ENCODE data around the gene RNGTT.
"Not testable (repeated sequence)": the region's sequence is repeated elsewhere in the genome, so short reads cannot be mapped to it uniquely, and the experiment has no call there.

Gene RNGTT

GRCh38 chr6:88840796-88841539 lies 122.5 kb downstream of the RNGTT start:
- H3K27me3 ChIP-seq (ENCODE audit: control insufficient read depth, insufficient read depth, low read length): no peaks in the 10 kb centered on the region
- H3K4me1 ChIP-seq (ENCODE audit: control insufficient read depth, insufficient read depth, low read length): no peaks in the 10 kb centered on the region
- H3K27ac ChIP-seq (ENCODE audit: low read length): no peak overlapping the region
- WGBS (ENCODE audit: insufficient coverage, insufficient read length): no CpG with 5 or more reads among the region's 3 CpGs
- no peaks in the 10 kb centered on the region for H3K9me3 ChIP-seq (ENCODE audit: control insufficient read depth, insufficient read depth, low read length)
- no peak overlapping the region for H3K4me3 ChIP-seq (ENCODE audit: low read length)
- no peak for DNase-seq (ENCODE audit: low read depth, low spot score)
- H3K36me3 ChIP-seq (ENCODE audit: control insufficient read depth, insufficient read depth, low read length): no peaks in the 10 kb centered on the region

- no CpG with 5 or more reads among the region's 7 CpGs for WGBS (ENCODE audit: insufficient coverage, insufficient read length)
Observed at GRCh38 chr6:88840289-88840688, 123.1 kb downstream of the RNGTT start.

GRCh38 chr6:88839280-88839679 lies 124.1 kb downstream of the RNGTT start:
- Histone ChIP-seq H3K4me3 (ENCODE audit: low read length) (no peak overlapping the region), H3K36me3 (ENCODE audit: control insufficient read depth, insufficient read depth, low read length) (no peaks in the 10 kb centered on the region), H3K4me1 (ENCODE audit: control insufficient read depth, insufficient read depth, low read length) (no peaks in the 10 kb centered on the region), H3K27me3 (ENCODE audit: control insufficient read depth, insufficient read depth, low read length) (no peaks in the 10 kb centered on the region), H3K9me3 (ENCODE audit: control insufficient read depth, insufficient read depth, low read length) (no peaks in the 10 kb centered on the region), H3K27ac (ENCODE audit: low read length) (no peak overlapping the region)
- no peak for DNase-seq (ENCODE audit: low read depth, low spot score)
- no CpG with 5 or more reads among the region's 5 CpGs for WGBS (ENCODE audit: insufficient coverage, insufficient read length)

More at GRCh38 chr6:88840289-88840688, 123.1 kb downstream of the RNGTT start:
- H3K4me1 ChIP-seq (ENCODE audit: control insufficient read depth, insufficient read depth, low read length): no peaks in the 10 kb centered on the region
- H3K9me3 ChIP-seq (ENCODE audit: control insufficient read depth, insufficient read depth, low read length): no peaks in the 10 kb centered on the region
- H3K4me3 ChIP-seq (ENCODE audit: low read length): no peak overlapping the region
- H3K27ac ChIP-seq (ENCODE audit: low read length): no peak overlapping the region
- no peak for DNase-seq (ENCODE audit: low read depth, low spot score)
- H3K27me3 ChIP-seq (ENCODE audit: control insufficient read depth, insufficient read depth, low read length): no peaks in the 10 kb centered on the region
- no peaks in the 10 kb centered on the region for H3K36me3 ChIP-seq (ENCODE audit: control insufficient read depth, insufficient read depth, low read length)

GRCh38 chr6:88835210-88835609 lies 128.2 kb downstream of the RNGTT start:
- Histone ChIP-seq H3K27me3 (ENCODE audit: control insufficient read depth, insufficient read depth, low read length) (no peaks in the 10 kb centered on the region), H3K4me3 (ENCODE audit: low read length) (no peak overlapping the region), H3K27ac (ENCODE audit: low read length) (no peak overlapping the region), H3K36me3 (ENCODE audit: control insufficient read depth, insufficient read depth, low read length) (no peaks in the 10 kb centered on the region), H3K4me1 (ENCODE audit: control insufficient read depth, insufficient read depth, low read length) (no peaks in the 10 kb centered on the region), H3K9me3 (ENCODE audit: control insufficient read depth, insufficient read depth, low read length) (no peaks in the 10 kb centered on the region)
- DNase-seq (ENCODE audit: low read depth, low spot score): no peak

- H3K27ac ChIP-seq (ENCODE audit: low read length); DNase-seq (ENCODE audit: low read depth, low spot score); H3K36me3 ChIP-seq (ENCODE audit: control insufficient read depth, insufficient read depth, low read length); H3K4me1 ChIP-seq (ENCODE audit: control insufficient read depth, insufficient read depth, low read length); H3K9me3 ChIP-seq (ENCODE audit: control insufficient read depth, insufficient read depth, low read length); H3K4me3 ChIP-seq (ENCODE audit: low read length); H3K27me3 ChIP-seq (ENCODE audit: control insufficient read depth, insufficient read depth, low read length): not testable (repeated sequence)
- WGBS (ENCODE audit: insufficient coverage, insufficient read length): no CpG with 5 or more reads among the region's 1 CpG
Observed at GRCh38 chr6:88833071-88833470, 130.3 kb downstream of the RNGTT start.

- not testable (repeated sequence) for H3K27ac ChIP-seq (ENCODE audit: low read length); DNase-seq (ENCODE audit: low read depth, low spot score); H3K27me3 ChIP-seq (ENCODE audit: control insufficient read depth, insufficient read depth, low read length); H3K4me1 ChIP-seq (ENCODE audit: control insufficient read depth, insufficient read depth, low read length); H3K9me3 ChIP-seq (ENCODE audit: control insufficient read depth, insufficient read depth, low read length); H3K36me3 ChIP-seq (ENCODE audit: control insufficient read depth, insufficient read depth, low read length); H3K4me3 ChIP-seq (ENCODE audit: low read length)
- no CpG with 5 or more reads among the region's 4 CpGs for WGBS (ENCODE audit: insufficient coverage, insufficient read length)
Observed at GRCh38 chr6:88827599-88827998, 135.8 kb downstream of the RNGTT start.

GRCh38 chr6:88825856-88826255 lies 137.6 kb downstream of the RNGTT start:
- no peak for DNase-seq (ENCODE audit: low read depth, low spot score)
- Histone ChIP-seq H3K4me1 (ENCODE audit: control insufficient read depth, insufficient read depth, low read length) (no peaks in the 10 kb centered on the region), H3K27ac (ENCODE audit: low read length) (no peak overlapping the region), H3K4me3 (ENCODE audit: low read length) (no peak overlapping the region), H3K9me3 (ENCODE audit: control insufficient read depth, insufficient read depth, low read length) (no peaks in the 10 kb centered on the region; the same call in 1 of the 2 replicates), H3K27me3 (ENCODE audit: control insufficient read depth, insufficient read depth, low read length) (no peaks in the 10 kb centered on the region), H3K36me3 (ENCODE audit: control insufficient read depth, insufficient read depth, low read length) (no peaks in the 10 kb centered on the region)
- WGBS (ENCODE audit: insufficient coverage, insufficient read length): no CpG with 5 or more reads among the region's 3 CpGs

- no CpG with 5 or more reads among the region's 2 CpGs for WGBS (ENCODE audit: insufficient coverage, insufficient read length)
- no peak for DNase-seq (ENCODE audit: low read depth, low spot score)
- H3K36me3 ChIP-seq (ENCODE audit: control insufficient read depth, insufficient read depth, low read length): no peaks in the 10 kb centered on the region
- no peaks in the 10 kb centered on the region; the same call in 1 of the 2 replicates for H3K9me3 ChIP-seq (ENCODE audit: control insufficient read depth, insufficient read depth, low read length)
- H3K4me1 ChIP-seq (ENCODE audit: control insufficient read depth, insufficient read depth, low read length): no peaks in the 10 kb centered on the region
- no peaks in the 10 kb centered on the region for H3K27me3 ChIP-seq (ENCODE audit: control insufficient read depth, insufficient read depth, low read length)
- no peak overlapping the region for H3K27ac ChIP-seq (ENCODE audit: low read length)
- no peak overlapping the region for H3K4me3 ChIP-seq (ENCODE audit: low read length)
Observed at GRCh38 chr6:88823998-88824397, 139.4 kb downstream of the RNGTT start.

- H3K4me1 ChIP-seq (ENCODE audit: control insufficient read depth, insufficient read depth, low read length): no peaks in the 10 kb centered on the region
- no peak for DNase-seq (ENCODE audit: low read depth, low spot score)
- WGBS (ENCODE audit: insufficient coverage, insufficient read length): no CpG with 5 or more reads among the region's 5 CpGs
- H3K27me3 ChIP-seq (ENCODE audit: control insufficient read depth, insufficient read depth, low read length): no peaks in the 10 kb centered on the region
- no peak overlapping the region for H3K27ac ChIP-seq (ENCODE audit: low read length)
- H3K9me3 ChIP-seq (ENCODE audit: control insufficient read depth, insufficient read depth, low read length): no peaks in the 10 kb centered on the region
- no peak overlapping the region for H3K4me3 ChIP-seq (ENCODE audit: low read length)
- no peaks in the 10 kb centered on the region for H3K36me3 ChIP-seq (ENCODE audit: control insufficient read depth, insufficient read depth, low read length)
Observed at GRCh38 chr6:88815491-88815890, 147.9 kb downstream of the RNGTT start.

GRCh38 chr6:88814909-88815308 lies 148.5 kb downstream of the RNGTT start:
- WGBS (ENCODE audit: insufficient coverage, insufficient read length): no CpG with 5 or more reads among the region's 1 CpG
- Histone ChIP-seq H3K4me1 (ENCODE audit: control insufficient read depth, insufficient read depth, low read length) (no peaks in the 10 kb centered on the region), H3K36me3 (ENCODE audit: control insufficient read depth, insufficient read depth, low read length) (no peaks in the 10 kb centered on the region), H3K9me3 (ENCODE audit: control insufficient read depth, insufficient read depth, low read length) (no peaks in the 10 kb centered on the region), H3K27me3 (ENCODE audit: control insufficient read depth, insufficient read depth, low read length) (no peaks in the 10 kb centered on the region), H3K4me3 (ENCODE audit: low read length) (no peak overlapping the region), H3K27ac (ENCODE audit: low read length) (no peak overlapping the region)
- no peak for DNase-seq (ENCODE audit: low read depth, low spot score)

- H3K36me3 ChIP-seq (ENCODE audit: control insufficient read depth, insufficient read depth, low read length): no peaks in the 10 kb centered on the region
- H3K4me3 ChIP-seq (ENCODE audit: low read length): no peak overlapping the region
- no peaks in the 10 kb centered on the region for H3K9me3 ChIP-seq (ENCODE audit: control insufficient read depth, insufficient read depth, low read length)
- no CpG with 5 or more reads among the region's 5 CpGs for WGBS (ENCODE audit: insufficient coverage, insufficient read length)
- no peak for DNase-seq (ENCODE audit: low read depth, low spot score)
- no peak overlapping the region for H3K27ac ChIP-seq (ENCODE audit: low read length)
- no peaks in the 10 kb centered on the region for H3K4me1 ChIP-seq (ENCODE audit: control insufficient read depth, insufficient read depth, low read length)
- no peaks in the 10 kb centered on the region for H3K27me3 ChIP-seq (ENCODE audit: control insufficient read depth, insufficient read depth, low read length)
Observed at GRCh38 chr6:88813045-88813444, 150.4 kb downstream of the RNGTT start.

Measured in iPS DF 6.9 (cell line).